HepG2 (cell line): ENCODE results near the gene TIMM44. TPM values are rescaled to one million over a fixed set of nuclear protein-coding genes. Genes with fewer than 3 reads are reported as not detected.
A peak's percentile ranks its signal among the peaks of the same experiment; 100 is the strongest.

Experiments used
- ATF5 ChIP-seq: sonication (generic); formaldehyde crosslinking; IDR thresholded peaks from 2 replicates; pipeline ENCODE4 v1.4.0; 2020; ENCODE audit warnings: mild to moderate bottlenecking, low read depth, missing genetic modification reagents
- ELF3 ChIP-seq: IDR thresholded peaks from 2 replicates; pipeline ENCODE4 v1.6.1; 2016; ENCODE audit warnings: missing genetic modification reagents, missing compliant biosample characterization
- EP300 ChIP-seq, 3 experiments: sonication (generic) in 1 of 3; formaldehyde crosslinking in 1 of 3; IDR thresholded peaks; 2 replicates each; pipeline versions ENCODE4 v1.5.1 to v1.6.1; 2011 to 2020; ENCODE audit warnings: low read depth in 2 of 3, low read length in 2 of 3, borderline replicate concordance in 1 of 3, improper control_type of control experiment in 1 of 3, mild to moderate bottlenecking in 1 of 3, missing genetic modification reagents in 1 of 3, moderate library complexity in 1 of 3
- ETV6 ChIP-seq: sonication (generic); formaldehyde crosslinking; conservative IDR thresholded peaks from 2 replicates; pipeline ENCODE4 v1.4.0; 2020; ENCODE audit warnings: missing genetic modification reagents
- FOXA1 ChIP-seq, 2 experiments: fragments of 450-650 bp in 1 of 2; sonication (generic) in 1 of 2; formaldehyde crosslinking in 1 of 2; IDR thresholded peaks; 2 replicates each; pipeline versions ENCODE4 v1.4.0 to v1.6.1; 2016 to 2020; ENCODE audit warnings: missing genetic modification reagents in 1 of 2
- GMEB2 ChIP-seq: IDR thresholded peaks from 2 replicates; pipeline ENCODE4 v1.6.1; 2016; ENCODE audit warnings: missing biosample characterization, missing genetic modification reagents, low read depth
- MIER2 ChIP-seq: IDR thresholded peaks from 2 replicates; pipeline ENCODE4 v1.6.1; 2016; ENCODE audit warnings: missing biosample characterization, missing genetic modification reagents
- MLXIP ChIP-seq: sonication (generic); formaldehyde crosslinking; IDR thresholded peaks from 2 replicates; pipeline ENCODE4 v1.9.0; 2021; ENCODE audit warnings: missing genetic modification reagents, borderline replicate concordance
- NBN ChIP-seq: fragments of 450-650 bp; conservative IDR thresholded peaks from 2 replicates; pipeline ENCODE4 v1.6.1; 2017
- RAD51 ChIP-seq: fragments of 450-650 bp; IDR thresholded peaks from 2 replicates; pipeline ENCODE4 v1.6.1; 2016; ENCODE audit warnings: borderline replicate concordance
- SATB2 ChIP-seq: sonication (generic); formaldehyde crosslinking; IDR thresholded peaks from 2 replicates; pipeline ENCODE4 v1.5.0; 2020; ENCODE audit warnings: missing genetic modification reagents
- TBP ChIP-seq: sonication (generic); formaldehyde crosslinking; IDR thresholded peaks from 2 replicates; pipeline ENCODE4 v1.5.0; 2020; ENCODE audit warnings: missing genetic modification reagents
- TFAP4 ChIP-seq: sonication (generic); IDR thresholded peaks from 2 replicates; pipeline ENCODE4 v1.6.1; 2016; ENCODE audit warnings: low read depth, borderline replicate concordance
- TGIF2 ChIP-seq: IDR thresholded peaks from 2 replicates; pipeline ENCODE4 v1.6.1; 2016; ENCODE audit warnings: control low read depth, missing compliant biosample characterization
- ZBTB34 ChIP-seq: sonication (generic); formaldehyde crosslinking; IDR thresholded peaks from 2 replicates; pipeline ENCODE4 v1.8.0; 2022; ENCODE audit warnings: mild to moderate bottlenecking, missing genetic modification reagents
- ZBTB49 ChIP-seq: sonication (generic); formaldehyde crosslinking; IDR thresholded peaks from 2 replicates; pipeline ENCODE4 v1.4.0; 2020; ENCODE audit warnings: missing genetic modification reagents, borderline replicate concordance
- ZNF569 ChIP-seq: sonication (generic); formaldehyde crosslinking; IDR thresholded peaks from 2 replicates; pipeline ENCODE4 v1.5.0; 2020; ENCODE audit warnings: mild to moderate bottlenecking, missing genetic modification reagents, moderate library complexity, borderline replicate concordance
- ZNF878 ChIP-seq: sonication (generic); formaldehyde crosslinking; IDR thresholded peaks from 2 replicates; pipeline ENCODE4 v1.8.1; 2023; ENCODE audit warnings: mild to moderate bottlenecking, missing genetic modification reagents, moderate library complexity
- polyA plus RNA-seq, 8 experiments: library from polyadenylated mRNA; depleted of rRNA in 3 of 8; stranded (reverse) in 7 of 8; unstranded in 1 of 8; fragments of >200 nt; fragmentation: Illumina TruSeq in 4 of 8; extraction: Trizol in 4 of 8; gene quantifications; 2 replicates each; pipeline versions ENCODE4 v1.2.1 to v1.2.3, GENCODE V29; 2011 to 2016; ENCODE audit warnings: low read depth in 4 of 8, missing spikeins in 1 of 8, mixed read lengths in 1 of 8; ENCODE audit not compliant: insufficient read depth in 1 of 8
- total RNA-seq, 5 experiments: library from RNA; depleted of rRNA; stranded (reverse); fragments of >200 nt; fragmentation: Illumina TruSeq; extraction: Trizol; gene quantifications; 2 replicates each; pipeline ENCODE4 v1.2.3, GENCODE V29; 2016; ENCODE audit warnings: low read depth in 1 of 5

The TIMM44 gene
- total and polyA plus RNA-seq, 2 of the 13 experiments (the other 11 are each of a cell fraction or from before 2014, with no cell fraction given) = 42.9 to 72.6 TPM

- TF ChIP-seq MLXIP (CRISPR knock-in tag) = peak; percentile 43; the same call in 1 of the 2 replicates
- no peak for TF ChIP-seq FOXA1 (IDR thresholded peaks at IDR 0.05)
- peak; percentile 40 for TF ChIP-seq FOXA1 (CRISPR knock-in tag; IDR thresholded peaks at IDR 0.05)
- TF ChIP-seq ZNF569 (CRISPR knock-in tag) = no peak
- no peak for TF ChIP-seq EP300 (IDR thresholded peaks at IDR 0.05; ENCODE audit: low read depth in 2 of 2, low read length in 2 of 2)
- no peak for TF ChIP-seq EP300 (CRISPR knock-in tag; IDR thresholded peaks at IDR 0.05; ENCODE audit: borderline replicate concordance)
- TF ChIP-seq TFAP4 = no peak
- TF ChIP-seq TBP (CRISPR knock-in tag) = no peak
- TF ChIP-seq MIER2 (CRISPR knock-in tag) = no peak
- TF ChIP-seq SATB2 (CRISPR knock-in tag) = peak; percentile 84; the same call in 1 of the 2 replicates
- TF ChIP-seq NBN = no peak
- TF ChIP-seq GMEB2 = no peak
- 0 out of 2 replicates have a peak, but pooled peaks have one; percentile 14 for TF ChIP-seq ZBTB34 (CRISPR knock-in tag)
- TF ChIP-seq TGIF2 (CRISPR knock-in tag) = peak; percentile 47; the same call in 1 of the 2 replicates
- TF ChIP-seq RAD51 = no peak
- TF ChIP-seq ETV6 (CRISPR knock-in tag) = peak; percentile 69; the same call in 1 of the 2 replicates
- TF ChIP-seq ATF5 = 0 out of 2 replicates have a peak, but pooled peaks have one; percentile 70
- TF ChIP-seq ZNF878 (CRISPR knock-in tag) = no peak
- TF ChIP-seq ELF3 = 0 out of 2 replicates have a peak, but pooled peaks have one; percentile 40
- TF ChIP-seq ZBTB49 (CRISPR knock-in tag) = no peak
Measured at GRCh38 chr19:7925171-7925851, 18.2 kb downstream of the TIMM44 start (continued).
